HG03097 (cell line): ENCODE results near the gene TOX3.

Experiments
- ATAC-seq: cut with Tn5 transposase; IDR thresholded peaks from one replicate; pipeline ENCODE4 v1.9.1; 2021; ENCODE audit not compliant: unreplicated experiment, low FRiP score

The TOX3 gene

GRCh38 chr16:52539191-52539590, 7.8 kb downstream of the TOX3 start:
- no peak for ATAC-seq

- ATAC-seq, result no peak
Measured at GRCh38 chr16:52538511-52538910, 8.4 kb downstream of the TOX3 start.

GRCh38 chr16:52537516-52537915, 9.4 kb downstream of the TOX3 start:
- ATAC-seq, result no peak

- no peak for ATAC-seq
Measured at GRCh38 chr16:52535076-52535475, 11.9 kb downstream of the TOX3 start.

GRCh38 chr16:52533296-52533695, 13.6 kb downstream of the TOX3 start:
- no peak for ATAC-seq

GRCh38 chr16:52532384-52532783, 14.6 kb downstream of the TOX3 start:
- no peak for ATAC-seq

- no peak for ATAC-seq
Measured at GRCh38 chr16:52529226-52529625, 17.7 kb downstream of the TOX3 start.

GRCh38 chr16:52528393-52529065, 18.4 kb downstream of the TOX3 start:
- ATAC-seq, result no peak

GRCh38 chr16:52526830-52527229, 20.1 kb downstream of the TOX3 start:
- no peak for ATAC-seq

GRCh38 chr16:52526116-52526828, 20.7 kb downstream of the TOX3 start:
- no peak for ATAC-seq

GRCh38 chr16:52521570-52521969, 25.4 kb downstream of the TOX3 start:
- no peak for ATAC-seq

GRCh38 chr16:52518884-52519283, 28.1 kb downstream of the TOX3 start:
- ATAC-seq, result no peak

GRCh38 chr16:52515068-52515671, 31.8 kb downstream of the TOX3 start:
- ATAC-seq, result no peak

- no peak for ATAC-seq
Measured at GRCh38 chr16:52512297-52512987, 34.5 kb downstream of the TOX3 start.

- ATAC-seq, result no peak
Measured at GRCh38 chr16:52501746-52502145, 45.2 kb downstream of the TOX3 start.

- no peak for ATAC-seq
Measured at GRCh38 chr16:52500963-52501362, 46.0 kb downstream of the TOX3 start.

GRCh38 chr16:52499060-52499440, 47.9 kb downstream of the TOX3 start:
- no peak for ATAC-seq

- ATAC-seq, result no peak
Measured at GRCh38 chr16:52498328-52499059, 48.4 kb downstream of the TOX3 start.

- no peak for ATAC-seq
Measured at GRCh38 chr16:52497067-52497816, 49.7 kb downstream of the TOX3 start.
